IPS-20b (cell line): ENCODE data around the gene CHKA.

Experiments used
- H3K27ac ChIP-seq: one replicate; pipeline ENCODE4 v1.5.1; 2013; ENCODE audit warnings: low read length
- H3K27me3 ChIP-seq: 2 replicates; pipeline ENCODE4 v1.6.1; 2013; ENCODE audit warnings: mild to moderate bottlenecking, low read length, inconsistent platforms; ENCODE audit not compliant: insufficient read depth
- H3K36me3 ChIP-seq: 2 replicates; pipeline ENCODE4 v1.6.1; 2013; ENCODE audit warnings: low read depth, mild to moderate bottlenecking, inconsistent platforms, low read length, moderate library complexity; ENCODE audit not compliant: insufficient read depth
- H3K4me1 ChIP-seq: 2 replicates; pipeline ENCODE4 v1.6.1; 2013; ENCODE audit warnings: mild to moderate bottlenecking, control low read depth, inconsistent platforms, low read length, moderate library complexity; ENCODE audit not compliant: insufficient read depth
- H3K4me3 ChIP-seq: 2 replicates; pipeline ENCODE4 v1.5.1; 2013; ENCODE audit warnings: mild to moderate bottlenecking, low read length, inconsistent platforms
- H3K9ac ChIP-seq: 2 replicates; pipeline ENCODE4 v1.6.1; 2013; ENCODE audit warnings: low read depth, mild to moderate bottlenecking, inconsistent platforms, low read length, moderate library complexity
- H3K9me3 ChIP-seq: 2 replicates; pipeline ENCODE4 v1.6.1; 2013; ENCODE audit warnings: mild to moderate bottlenecking, low read depth, low read length, inconsistent platforms; ENCODE audit not compliant: insufficient read depth

Gene CHKA

GRCh38 chr11:68012044-68012842, 108.9 kb downstream of the CHKA start:
- no peaks in the 10 kb centered on the region for H3K9me3 ChIP-seq
- no peak overlapping the region for H3K4me3 ChIP-seq
- H3K4me1 ChIP-seq: peaks cover 5% of the 10 kb centered on the region; the same call in 1 of the 2 replicates
- H3K27ac ChIP-seq: no peak overlapping the region
- H3K9ac ChIP-seq: no peak overlapping the region
- H3K27me3 ChIP-seq: no peaks in the 10 kb centered on the region
- no peaks in the 10 kb centered on the region for H3K36me3 ChIP-seq

DNA sequence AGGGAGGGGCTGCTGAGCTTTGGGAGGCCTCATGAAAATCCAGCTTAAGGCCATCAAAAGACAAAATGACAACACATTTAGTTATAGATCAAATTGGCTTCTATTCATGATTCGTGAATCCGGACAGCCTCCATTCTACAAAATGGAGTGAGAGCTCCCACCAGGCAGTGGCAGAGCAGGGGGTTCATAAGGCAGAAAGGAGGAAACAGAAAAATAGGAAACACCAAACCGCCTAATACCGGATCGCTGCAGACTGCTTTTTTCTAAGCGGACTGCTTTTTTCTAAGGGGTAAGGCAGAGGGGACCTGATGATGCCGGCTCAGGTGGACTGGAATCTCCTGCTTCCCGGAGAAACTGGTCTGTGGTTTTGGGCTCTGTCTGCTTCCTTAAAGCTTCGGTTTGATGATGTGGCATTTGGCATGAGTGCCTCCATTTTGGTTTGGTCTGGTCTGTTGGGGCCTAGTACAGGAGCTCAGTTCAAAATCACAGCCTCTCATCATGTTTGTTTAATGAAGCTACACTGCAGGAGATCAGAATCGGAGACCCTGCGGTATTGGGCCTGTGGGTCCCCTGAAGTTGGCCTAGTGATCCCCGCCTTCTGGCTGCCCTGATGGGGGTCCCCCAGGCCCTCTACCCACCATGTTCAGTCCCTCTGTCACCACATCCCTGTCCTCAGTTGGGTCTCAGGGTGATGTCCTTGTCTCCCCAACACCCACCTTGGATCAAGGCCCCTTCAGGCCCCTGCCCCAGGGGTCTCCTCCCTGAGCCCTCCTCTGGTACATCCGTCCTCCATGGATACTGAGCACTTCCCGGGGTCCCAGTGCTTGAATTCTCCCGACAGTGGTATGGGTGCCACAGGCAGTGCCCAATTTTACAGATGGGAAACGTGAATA, 109.9 kb downstream of the CHKA start:
- Histone ChIP-seq H3K36me3 (no peaks in the 10 kb centered on the region), H3K9ac (no peak overlapping the region), H3K4me1 (peaks cover 5% of the 10 kb centered on the region; the same call in 1 of the 2 replicates)

GRCh38 chr11:68010090-68011041, 110.8 kb downstream of the CHKA start, which contains the start of gene ALDH3B1:
Gene ALDH3B1 (plus strand): TSS chr11:68010327. CDS start chr11:68015298, 4,971 bp downstream.
- H3K4me1 ChIP-seq: peaks cover 5% of the 10 kb centered on the region; the same call in 1 of the 2 replicates
- no peak within 1 kb of the TSS for H3K27ac ChIP-seq
- no peak within 1 kb of the TSS for H3K4me3 ChIP-seq
- H3K36me3 ChIP-seq: no peaks in the 10 kb centered on the region
- no peak within 1 kb of the TSS for H3K9ac ChIP-seq
- no peaks in the 10 kb centered on the region for H3K9me3 ChIP-seq
- no peaks in the 10 kb centered on the region for H3K27me3 ChIP-seq

More for the DNA sequence above, 109.9 kb downstream of the CHKA start:
- Histone ChIP-seq H3K27ac (no peak overlapping the region), H3K9me3 (no peaks in the 10 kb centered on the region), H3K27me3 (no peaks in the 10 kb centered on the region), H3K4me3 (no peak overlapping the region)

- no peak overlapping the region for H3K27ac ChIP-seq
- H3K4me3 ChIP-seq: no peak overlapping the region
- no peaks in the 10 kb centered on the region for H3K36me3 ChIP-seq
- no peak overlapping the region for H3K9ac ChIP-seq
- peaks cover 5% of the 10 kb centered on the region; the same call in 1 of the 2 replicates for H3K4me1 ChIP-seq
- no peaks in the 10 kb centered on the region for H3K9me3 ChIP-seq
- H3K27me3 ChIP-seq: peaks cover 4% of the 10 kb centered on the region; the same call in 1 of the 2 replicates
Measured at GRCh38 chr11:68009391-68010089, 111.6 kb downstream of the CHKA start.

DNA sequence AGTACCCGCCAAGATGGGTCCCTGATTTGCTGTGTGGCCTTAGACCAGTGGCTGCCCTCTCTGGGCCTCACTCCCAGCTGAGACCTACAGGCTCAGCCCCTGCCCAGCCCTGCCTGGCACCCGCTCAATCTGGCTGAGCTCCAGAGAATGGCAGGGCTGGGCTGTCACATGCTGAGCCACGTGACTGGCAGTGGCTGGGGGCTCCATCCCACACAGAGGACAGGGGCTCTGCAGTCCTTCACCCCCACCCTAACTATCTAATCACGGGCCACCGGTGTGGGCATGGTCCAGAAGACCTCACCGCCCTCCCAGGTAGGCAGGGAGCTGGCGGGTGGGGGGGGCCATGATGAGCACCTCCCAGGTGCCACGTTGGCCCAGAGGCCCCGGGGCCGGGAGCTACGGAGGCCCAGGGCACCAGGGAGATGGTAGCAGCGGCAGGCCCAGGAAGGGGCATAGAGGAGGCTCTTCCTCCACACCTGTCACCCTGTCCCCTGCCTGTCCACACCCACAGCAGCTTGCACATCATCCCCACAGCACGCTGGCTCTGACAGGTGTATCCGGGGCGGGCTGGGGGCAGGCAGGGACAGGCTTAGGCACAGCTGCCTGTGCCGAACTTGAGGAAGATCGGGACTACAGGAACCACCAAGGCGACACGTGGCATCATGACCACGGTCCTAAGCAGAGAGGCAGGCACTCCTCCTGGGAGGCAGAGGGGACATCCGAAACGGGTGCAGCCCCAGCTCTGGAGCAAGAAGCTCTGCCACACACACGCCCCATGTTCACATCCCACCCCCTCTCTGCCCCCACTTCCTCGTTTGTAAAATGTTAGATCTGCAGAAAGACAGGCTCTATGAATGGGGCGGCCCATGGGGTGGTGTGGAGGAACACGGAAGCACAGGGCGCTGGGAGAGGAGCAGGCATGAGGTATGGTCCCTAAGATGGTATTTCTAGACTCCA, 112.5 kb downstream of the CHKA start:
- Histone ChIP-seq H3K27me3 (peaks cover 11% of the 10 kb centered on the region; the same call in 1 of the 2 replicates), H3K36me3 (no peaks in the 10 kb centered on the region), H3K4me3 (no peak overlapping the region), H3K27ac (no peak overlapping the region), H3K4me1 (peaks cover 5% of the 10 kb centered on the region; the same call in 1 of the 2 replicates), H3K9ac (no peak overlapping the region), H3K9me3 (no peaks in the 10 kb centered on the region)

DNA sequence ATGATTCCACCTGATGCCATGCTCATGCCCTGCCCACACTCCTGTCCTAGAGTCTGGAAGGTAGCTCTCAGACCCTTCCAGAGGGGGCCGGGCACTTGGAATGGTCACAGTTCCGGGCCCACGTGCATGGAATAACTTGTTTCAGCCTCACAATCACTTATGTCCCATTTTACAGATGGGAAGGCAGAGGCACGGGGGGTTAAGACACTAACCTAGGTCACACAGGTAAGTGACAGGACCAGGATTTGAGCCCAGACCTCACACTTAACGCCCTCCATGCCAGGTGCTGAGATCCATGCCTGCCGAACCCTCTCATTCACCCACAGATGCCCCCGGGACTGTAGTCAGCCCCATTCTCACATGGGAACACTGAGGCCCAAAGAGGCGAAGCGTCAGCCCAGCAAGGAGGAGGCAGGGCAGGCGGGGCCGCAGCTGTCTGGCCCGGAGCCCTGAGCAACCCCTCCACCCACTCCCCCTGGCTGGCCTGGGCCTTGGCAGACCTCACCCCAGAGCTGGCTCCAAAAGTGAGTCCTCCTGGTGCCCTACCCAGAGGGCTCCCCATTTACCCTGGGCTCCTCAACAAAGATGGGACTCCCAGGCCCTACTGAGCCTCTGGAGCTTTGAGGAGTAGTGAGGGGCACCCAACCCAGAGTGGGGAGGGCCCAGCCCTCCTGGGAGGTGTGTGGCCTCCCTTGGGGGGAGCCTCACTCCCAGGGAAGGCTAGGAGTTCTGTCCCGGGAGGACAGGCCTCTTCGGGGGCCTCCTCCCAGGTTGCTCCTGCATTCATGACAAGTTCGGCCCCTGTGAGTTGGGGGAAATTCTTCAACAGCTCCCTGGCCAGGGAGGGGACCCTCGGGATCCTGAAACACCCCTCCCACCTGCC, 113.4 kb downstream of the CHKA start:
- no peaks in the 10 kb centered on the region for H3K36me3 ChIP-seq
- peaks cover 5% of the 10 kb centered on the region; the same call in 1 of the 2 replicates for H3K4me1 ChIP-seq
- H3K27ac ChIP-seq: no peak overlapping the region
- peaks cover 19% of the 10 kb centered on the region; the same call in 1 of the 2 replicates for H3K27me3 ChIP-seq
- no peak overlapping the region for H3K9ac ChIP-seq
- H3K4me3 ChIP-seq: no peak overlapping the region
- H3K9me3 ChIP-seq: no peaks in the 10 kb centered on the region

GRCh38 chr11:68006606-68007166, 114.5 kb downstream of the CHKA start:
- H3K27me3 ChIP-seq: peaks cover 24% of the 10 kb centered on the region; the same call in 1 of the 2 replicates
- H3K36me3 ChIP-seq: no peaks in the 10 kb centered on the region
- H3K4me1 ChIP-seq: peaks cover 5% of the 10 kb centered on the region; the same call in 1 of the 2 replicates
- no peak overlapping the region for H3K4me3 ChIP-seq
- H3K9ac ChIP-seq: no peak overlapping the region
- no peaks in the 10 kb centered on the region for H3K9me3 ChIP-seq
- no peak overlapping the region for H3K27ac ChIP-seq

GRCh38 chr11:68004551-68005335, 116.4 kb downstream of the CHKA start:
- H3K27ac ChIP-seq: no peak overlapping the region
- H3K4me3 ChIP-seq: peak overlapping the region; percentile 48; the same call in 1 of the 2 replicates
- H3K36me3 ChIP-seq: no peaks in the 10 kb centered on the region
- peaks cover 24% of the 10 kb centered on the region; the same call in 1 of the 2 replicates for H3K27me3 ChIP-seq
- no peak overlapping the region for H3K9ac ChIP-seq
- H3K4me1 ChIP-seq: no peaks in the 10 kb centered on the region
- H3K9me3 ChIP-seq: no peaks in the 10 kb centered on the region
